HL-60 (cell line): ENCODE measurements around the gene COL2A1.

Source experiments
- GABPA ChIP-seq: IDR thresholded peaks from 2 replicates; pipeline ENCODE4 v1.6.1; 2012; ENCODE audit warnings: low read depth
- POLR2AphosphoS5 ChIP-seq: IDR thresholded peaks from 2 replicates; pipeline ENCODE4 v1.6.1; 2012; ENCODE audit warnings: low read depth
- SPI1 ChIP-seq: IDR thresholded peaks from 2 replicates; pipeline ENCODE4 v1.6.1; 2012; ENCODE audit warnings: low read depth, mild to moderate bottlenecking, borderline replicate concordance
- TF ChIP-seq, protein P1 (sequence below): IDR thresholded peaks from one replicate; pipeline ENCODE4 v1.5.1; 2011; ENCODE audit warnings: low read length, control low read depth, inconsistent platforms; ENCODE audit not compliant: insufficient read depth

- TF ChIP-seq, protein P1, sequence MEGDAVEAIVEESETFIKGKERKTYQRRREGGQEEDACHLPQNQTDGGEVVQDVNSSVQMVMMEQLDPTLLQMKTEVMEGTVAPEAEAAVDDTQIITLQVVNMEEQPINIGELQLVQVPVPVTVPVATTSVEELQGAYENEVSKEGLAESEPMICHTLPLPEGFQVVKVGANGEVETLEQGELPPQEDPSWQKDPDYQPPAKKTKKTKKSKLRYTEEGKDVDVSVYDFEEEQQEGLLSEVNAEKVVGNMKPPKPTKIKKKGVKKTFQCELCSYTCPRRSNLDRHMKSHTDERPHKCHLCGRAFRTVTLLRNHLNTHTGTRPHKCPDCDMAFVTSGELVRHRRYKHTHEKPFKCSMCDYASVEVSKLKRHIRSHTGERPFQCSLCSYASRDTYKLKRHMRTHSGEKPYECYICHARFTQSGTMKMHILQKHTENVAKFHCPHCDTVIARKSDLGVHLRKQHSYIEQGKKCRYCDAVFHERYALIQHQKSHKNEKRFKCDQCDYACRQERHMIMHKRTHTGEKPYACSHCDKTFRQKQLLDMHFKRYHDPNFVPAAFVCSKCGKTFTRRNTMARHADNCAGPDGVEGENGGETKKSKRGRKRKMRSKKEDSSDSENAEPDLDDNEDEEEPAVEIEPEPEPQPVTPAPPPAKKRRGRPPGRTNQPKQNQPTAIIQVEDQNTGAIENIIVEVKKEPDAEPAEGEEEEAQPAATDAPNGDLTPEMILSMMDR: no peak
- TF ChIP-seq SPI1 (no peak), POLR2AphosphoS5 (no peak), GABPA (no peak)
These were observed 25.7 kb downstream of the COL2A1 start for GRCh38 chr12:47978598-47978873.
